Stimulated activated CD4-positive, alpha-beta T cell treated with anti-CD3 and anti-CD28 coated beads, Interleukin-2, amount 100 ng/mL, for 24 hours (primary cell): ENCODE data around the gene ATP5PO.

Experiments used
- DNase-seq, 2 donors: peaks; one replicate each; pipeline ENCODE4 v3.0.0-alpha.2; 2020

ATP5PO gene, protein sequence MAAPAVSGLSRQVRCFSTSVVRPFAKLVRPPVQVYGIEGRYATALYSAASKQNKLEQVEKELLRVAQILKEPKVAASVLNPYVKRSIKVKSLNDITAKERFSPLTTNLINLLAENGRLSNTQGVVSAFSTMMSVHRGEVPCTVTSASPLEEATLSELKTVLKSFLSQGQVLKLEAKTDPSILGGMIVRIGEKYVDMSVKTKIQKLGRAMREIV

DNA sequence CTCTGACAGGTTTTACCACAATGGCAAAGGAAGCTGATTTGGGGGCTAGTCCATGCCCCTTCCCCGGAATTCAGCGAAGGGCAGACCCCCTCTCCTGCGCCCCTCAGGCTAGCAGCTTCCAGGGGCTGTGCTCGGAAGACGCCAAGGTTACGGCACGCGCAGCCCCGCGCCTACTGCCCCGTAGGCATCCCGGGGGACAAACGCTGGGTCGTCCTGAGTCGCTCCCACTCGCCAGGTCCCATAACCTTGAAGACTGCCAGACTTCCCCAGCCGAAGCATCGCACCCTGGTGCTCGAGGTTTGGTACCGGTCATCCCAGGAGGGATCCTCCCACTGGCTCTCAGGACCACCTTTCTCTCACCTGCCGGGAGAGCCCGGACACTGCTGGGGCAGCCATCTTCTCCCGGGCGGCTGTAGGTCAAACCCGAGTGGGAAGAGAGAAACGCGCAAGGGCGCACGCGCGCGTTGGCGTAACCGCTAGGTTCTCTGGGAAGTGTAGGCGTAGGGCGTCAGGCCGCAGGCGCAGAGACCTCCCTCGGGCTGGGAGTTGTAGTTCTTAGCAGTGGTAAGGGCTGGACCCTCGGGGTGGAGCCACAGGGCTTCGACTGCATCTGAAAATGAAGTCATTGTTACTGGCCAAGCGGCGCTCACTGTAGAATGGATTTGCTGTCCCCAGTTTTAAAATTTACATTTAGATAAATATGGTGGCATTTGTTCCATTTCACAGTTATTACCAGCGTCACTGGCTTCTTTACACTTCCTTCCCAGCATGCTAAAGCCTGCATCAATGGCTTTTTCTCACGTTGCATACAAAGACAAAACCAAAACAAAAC lies at the start of gene ATP5PO:
ATP5PO (minus strand) TSS at position 437 of the 832 bp plus-strand sequence; CDS start at position 396, 41 bp downstream.
- DNase-seq, result peak; percentile 96 to 97

- peak in 1 of 2 donors; percentile 4 for DNase-seq
These were observed 49.2 kb upstream of the ATP5PO start for GRCh38 chr21:33964706-33965325.

GRCh38 chr21:33963848-33964555 lies 48.4 kb upstream of the ATP5PO start:
- DNase-seq, result peak in 1 of 2 donors; percentile 1

DNA sequence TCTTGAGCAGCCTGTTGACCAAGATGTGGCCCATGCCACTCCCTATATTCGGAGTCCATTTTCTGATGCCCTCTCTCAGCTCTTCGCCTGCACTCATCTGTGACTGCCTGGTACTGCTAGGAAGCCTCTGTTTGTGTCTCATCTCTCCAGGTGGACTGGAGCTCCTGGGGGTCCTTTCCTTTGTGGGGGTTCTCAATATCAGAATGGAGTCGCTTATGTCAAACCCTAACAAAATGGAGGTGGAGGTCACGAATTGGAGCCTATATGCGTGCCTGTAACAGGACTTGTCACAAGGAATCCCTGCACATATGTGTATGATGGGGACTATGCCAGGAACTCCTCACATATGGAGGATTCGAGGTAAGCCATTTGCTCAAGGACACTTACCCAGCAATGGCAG lies 46.7 kb upstream of the ATP5PO start:
- no peak for DNase-seq

- DNase-seq, result no peak
These were observed 45.5 kb upstream of the ATP5PO start for GRCh38 chr21:33961061-33961460.

GRCh38 chr21:33959680-33960079 lies 44.1 kb upstream of the ATP5PO start:
- DNase-seq, result no peak

GRCh38 chr21:33954395-33954794 lies 38.8 kb upstream of the ATP5PO start:
- DNase-seq, result no peak

GRCh38 chr21:33951276-33952178 lies 35.9 kb upstream of the ATP5PO start:
- DNase-seq, result no peak

DNA sequence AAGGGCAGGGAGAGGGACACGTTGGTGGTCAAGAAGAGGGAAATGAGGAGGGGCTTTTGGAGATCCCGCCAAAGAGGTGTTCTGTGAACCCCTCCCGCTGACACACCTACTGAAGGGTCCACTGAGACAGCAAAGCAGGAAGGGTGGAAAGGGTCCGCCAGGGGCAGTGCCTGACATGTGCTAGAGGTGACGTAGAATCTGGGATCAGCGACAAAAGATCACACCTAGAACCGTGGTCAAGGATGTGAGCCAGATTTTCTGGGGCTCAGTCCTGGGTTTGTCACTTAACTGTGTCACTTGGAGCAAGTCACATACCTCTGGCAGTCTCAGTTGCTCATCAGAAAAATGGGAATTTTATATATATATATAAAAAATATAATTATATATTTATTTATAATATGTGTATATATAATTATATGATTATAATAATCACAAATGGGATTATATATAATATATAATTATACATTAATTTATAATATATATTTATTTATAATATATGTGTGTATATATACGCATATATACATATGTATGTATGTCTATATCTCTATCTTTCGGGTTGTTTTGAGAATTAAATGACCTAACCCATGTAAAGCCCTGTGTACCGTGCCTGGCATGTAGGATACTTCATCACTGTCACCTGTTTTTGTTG lies 35.0 kb upstream of the ATP5PO start:
- DNase-seq, result no peak

DNA sequence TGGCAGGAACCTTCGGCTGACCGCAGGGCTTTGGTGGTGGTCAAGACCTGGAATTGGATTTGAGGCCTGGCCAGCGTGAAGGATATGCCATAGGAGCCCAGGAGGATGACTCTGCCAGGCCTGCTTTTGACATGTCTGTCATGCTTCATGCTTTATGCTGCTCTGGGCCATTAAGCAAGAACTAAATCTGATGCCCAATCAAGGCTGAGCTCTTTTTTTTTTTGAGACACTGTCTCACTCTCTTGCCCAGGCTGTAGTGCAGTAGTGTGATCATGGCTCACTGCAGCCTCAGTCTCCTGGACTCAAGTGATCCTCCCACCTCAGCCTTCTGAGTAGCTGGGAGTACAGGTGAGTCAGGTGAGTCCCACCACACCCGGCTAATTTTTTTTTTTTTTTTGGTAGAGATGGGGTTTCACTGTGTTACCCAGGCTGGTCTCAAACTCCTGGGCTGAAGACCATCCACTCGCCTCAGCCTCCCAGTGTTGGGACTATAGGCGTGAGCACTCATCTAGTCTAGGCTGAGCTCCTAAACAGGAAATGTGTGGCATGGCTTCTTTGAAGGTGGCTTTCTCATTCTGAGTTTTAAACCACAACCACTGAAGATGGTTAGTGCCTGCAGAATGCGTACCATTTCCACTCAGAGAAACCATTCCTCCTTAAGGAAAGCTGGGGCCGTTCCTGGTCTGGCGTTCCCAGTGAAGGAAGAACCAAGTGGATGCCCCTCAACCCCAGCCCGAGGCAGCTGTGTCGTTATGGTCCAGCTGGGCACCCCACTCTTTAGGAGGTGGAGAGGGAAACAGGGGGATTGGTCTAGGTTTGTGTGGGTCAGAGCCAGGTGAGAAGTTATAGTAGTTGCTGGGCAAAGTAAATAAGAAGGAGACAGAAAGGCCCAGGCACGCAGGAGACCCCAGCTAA lies 34.2 kb upstream of the ATP5PO start:
- DNase-seq, result peak; percentile 54 to 64

GRCh38 chr21:33948951-33949444 lies 33.4 kb upstream of the ATP5PO start:
- DNase-seq, result no peak

DNA sequence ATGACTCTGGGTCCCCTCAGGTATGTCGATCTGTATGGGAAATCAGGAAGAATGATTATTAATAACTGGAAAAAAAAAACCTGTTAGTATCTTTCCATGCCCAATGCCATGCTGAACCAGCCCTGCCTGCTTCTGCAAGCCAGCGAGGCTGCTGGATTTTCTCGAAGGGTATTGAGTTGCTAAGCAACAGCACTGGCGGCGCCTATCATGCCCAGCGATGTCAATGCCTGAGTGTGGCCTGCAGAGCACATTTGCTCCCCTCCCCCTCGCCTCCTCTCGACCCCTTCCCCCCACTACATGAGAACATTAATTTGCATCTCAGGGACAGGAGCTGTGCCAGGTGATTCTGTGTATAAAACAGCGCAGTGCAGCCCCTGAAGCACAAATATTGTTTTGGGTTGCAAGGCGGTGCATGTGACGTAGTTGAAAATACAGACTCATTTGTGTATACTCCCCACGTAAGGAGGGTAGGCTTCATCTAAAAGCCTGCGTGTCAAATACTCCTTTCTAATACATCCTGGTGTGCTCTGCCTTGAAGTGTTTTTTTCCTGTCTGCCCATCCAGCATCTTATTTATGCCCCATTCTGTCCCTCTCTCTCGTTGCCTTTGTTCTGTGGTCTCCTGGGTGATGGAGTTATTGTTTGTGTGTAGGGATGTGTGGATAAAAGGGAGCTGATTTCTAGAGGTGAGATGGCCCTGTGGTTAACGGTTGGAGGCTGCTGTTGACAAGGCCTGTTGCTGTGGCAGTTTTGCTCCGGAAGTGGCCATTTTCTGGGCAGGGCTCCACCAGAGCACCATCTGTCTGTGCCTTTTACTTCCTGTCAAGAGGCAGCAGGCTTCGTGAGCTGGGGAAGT lies 32.7 kb upstream of the ATP5PO start:
- peak; percentile 72 to 77 for DNase-seq

- peak; percentile 81 to 84 for DNase-seq
These were observed 32.0 kb upstream of the ATP5PO start for GRCh38 chr21:33947451-33948095.

- no peak for DNase-seq
These were observed 30.2 kb upstream of the ATP5PO start for GRCh38 chr21:33945652-33946270.

DNA sequence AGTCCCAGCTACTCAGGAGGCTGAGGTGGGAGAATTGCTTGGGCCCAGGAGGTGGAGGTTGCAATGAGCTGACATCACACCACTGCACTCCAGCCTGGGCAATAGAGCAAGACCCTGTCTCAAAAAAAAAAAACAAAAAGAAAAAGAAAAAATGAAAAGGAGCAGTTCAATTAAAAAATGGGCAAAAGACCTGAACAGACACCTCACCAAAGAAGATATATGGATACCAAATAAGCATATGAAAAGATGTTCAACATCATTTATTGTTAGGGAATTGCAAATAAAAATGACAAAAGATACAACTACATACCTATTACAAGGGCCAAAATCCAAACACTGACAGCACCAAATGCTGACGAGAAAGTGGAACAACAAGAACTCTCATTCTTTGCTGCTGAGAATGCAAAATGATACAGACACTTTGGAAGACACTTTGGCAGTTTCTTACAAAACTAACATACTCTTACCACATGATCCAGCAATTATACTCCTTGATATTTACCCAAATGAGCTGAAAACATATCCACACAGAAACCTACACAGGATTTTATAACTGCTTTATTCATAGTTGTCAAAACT lies 28.7 kb upstream of the ATP5PO start:
- no peak for DNase-seq

- no peak for DNase-seq
These were observed 27.7 kb upstream of the ATP5PO start for GRCh38 chr21:33943293-33943692.

GRCh38 chr21:33942426-33942825 lies 26.8 kb upstream of the ATP5PO start:
- no peak for DNase-seq

- DNase-seq, result no peak
These were observed 25.3 kb upstream of the ATP5PO start for GRCh38 chr21:33940881-33941245.
